Fibroblast of pulmonary artery (primary cell): ENCODE data around the gene SDCCAG8.

Experiments used
- DNase-seq: peaks from one replicate; pipeline ENCODE4 v3.0.0-alpha.2; 2010; ENCODE audit warnings: low read depth
- H3K4me3 ChIP-seq: replicated peaks from 2 replicates; pipeline ENCODE4 v1.5.1; 2011; ENCODE audit warnings: low read depth, mild to moderate bottlenecking, control low read depth, low read length, moderate library complexity
- CTCF ChIP-seq: IDR thresholded peaks from 2 replicates; pipeline ENCODE4 v1.5.1; 2011; ENCODE audit warnings: mild to moderate bottlenecking, control low read depth, low read length, inconsistent platforms; ENCODE audit errors: missing control alignments

The SDCCAG8 gene

DNA sequence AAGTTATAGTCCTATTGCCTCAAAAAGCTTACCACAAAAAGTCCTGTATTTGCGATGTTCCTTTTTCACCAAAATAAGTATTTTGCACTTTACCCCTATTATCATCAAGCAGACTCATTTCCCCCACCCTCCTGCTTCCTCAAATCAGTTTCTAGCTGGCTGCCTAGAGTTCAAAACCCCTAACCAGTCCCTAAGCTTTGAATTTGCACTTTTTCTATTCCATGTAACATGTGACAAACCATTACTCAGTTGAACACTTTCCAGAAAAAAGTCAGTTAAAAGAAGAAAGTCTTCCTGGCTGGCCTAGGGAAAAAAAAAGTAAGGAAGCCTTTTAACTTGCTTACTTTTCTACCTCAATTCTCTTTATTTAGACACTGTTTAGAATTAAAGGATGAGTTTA, 8.9 kb upstream of the SDCCAG8 start:
- DNase-seq: peak; percentile 52
- H3K4me3 ChIP-seq: no peak overlapping the region

GRCh38 chr1:243247901-243248300, 7.9 kb upstream of the SDCCAG8 start:
- DNase-seq: no peak
- no peak for TF ChIP-seq CTCF

More for the DNA sequence above, 8.9 kb upstream of the SDCCAG8 start:
- TF ChIP-seq CTCF: no peak

GRCh38 chr1:243249214-243249613, 6.6 kb upstream of the SDCCAG8 start:
- no peak for DNase-seq
- TF ChIP-seq CTCF: no peak
- H3K4me3 ChIP-seq: no peak overlapping the region

More at GRCh38 chr1:243247901-243248300, 7.9 kb upstream of the SDCCAG8 start:
- no peak overlapping the region for H3K4me3 ChIP-seq

GRCh38 chr1:243250102-243250501, 5.7 kb upstream of the SDCCAG8 start:
- H3K4me3 ChIP-seq: no peak overlapping the region
- no peak for TF ChIP-seq CTCF
- DNase-seq: no peak

DNA sequence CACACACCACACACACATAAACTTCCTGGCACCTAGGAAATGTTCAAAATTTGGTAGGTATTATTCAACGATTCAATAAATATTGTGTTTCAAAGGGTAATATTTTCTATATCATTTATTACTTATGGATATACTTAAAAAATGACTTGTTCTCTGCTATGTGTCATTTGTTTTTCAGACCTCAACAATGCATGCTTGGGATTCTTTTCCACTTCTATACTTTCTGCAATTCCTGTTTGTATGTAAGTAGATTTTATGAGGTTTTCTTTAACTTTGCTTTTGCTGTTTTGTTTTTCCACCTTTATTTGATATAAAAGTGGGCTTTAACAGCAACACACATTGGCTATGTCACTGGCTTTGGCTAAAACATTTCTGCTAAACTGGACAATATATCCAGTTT, 4.3 kb upstream of the SDCCAG8 start:
- TF ChIP-seq CTCF: no peak
- DNase-seq: peak; percentile 38
- peak overlapping the region; percentile 87 for H3K4me3 ChIP-seq

- peak overlapping the region; percentile 87 for H3K4me3 ChIP-seq
- DNase-seq: no peak
- no peak for TF ChIP-seq CTCF
Observed at GRCh38 chr1:243253211-243253925, 2.5 kb upstream of the SDCCAG8 start.

DNA sequence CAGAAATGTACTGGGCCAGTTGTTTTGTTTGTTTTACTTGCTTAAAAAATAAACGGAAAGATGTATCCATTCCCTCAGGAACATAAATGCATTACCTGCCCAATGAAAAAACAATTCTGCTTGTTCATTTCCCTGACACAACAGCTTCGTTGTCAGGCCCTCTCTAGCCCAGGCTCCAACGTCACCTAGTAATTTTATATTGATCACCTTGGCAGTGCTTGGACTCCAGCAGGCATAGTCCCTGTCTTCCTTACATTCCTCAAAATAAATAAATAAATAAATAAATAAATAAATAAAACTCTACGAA, 2.0 kb upstream of the SDCCAG8 start:
- H3K4me3 ChIP-seq: peak overlapping the region; percentile 87
- DNase-seq: no peak
- TF ChIP-seq CTCF: no peak
